Germinal center (tissue), 1 donor: ENCODE data around the gene MSMP.

Experiments used
- DNase-seq: peaks from one replicate; pipeline ENCODE4 v3.0.0; 2012; ENCODE audit warnings: mixed read lengths, low spot score

MSMP gene

DNA sequence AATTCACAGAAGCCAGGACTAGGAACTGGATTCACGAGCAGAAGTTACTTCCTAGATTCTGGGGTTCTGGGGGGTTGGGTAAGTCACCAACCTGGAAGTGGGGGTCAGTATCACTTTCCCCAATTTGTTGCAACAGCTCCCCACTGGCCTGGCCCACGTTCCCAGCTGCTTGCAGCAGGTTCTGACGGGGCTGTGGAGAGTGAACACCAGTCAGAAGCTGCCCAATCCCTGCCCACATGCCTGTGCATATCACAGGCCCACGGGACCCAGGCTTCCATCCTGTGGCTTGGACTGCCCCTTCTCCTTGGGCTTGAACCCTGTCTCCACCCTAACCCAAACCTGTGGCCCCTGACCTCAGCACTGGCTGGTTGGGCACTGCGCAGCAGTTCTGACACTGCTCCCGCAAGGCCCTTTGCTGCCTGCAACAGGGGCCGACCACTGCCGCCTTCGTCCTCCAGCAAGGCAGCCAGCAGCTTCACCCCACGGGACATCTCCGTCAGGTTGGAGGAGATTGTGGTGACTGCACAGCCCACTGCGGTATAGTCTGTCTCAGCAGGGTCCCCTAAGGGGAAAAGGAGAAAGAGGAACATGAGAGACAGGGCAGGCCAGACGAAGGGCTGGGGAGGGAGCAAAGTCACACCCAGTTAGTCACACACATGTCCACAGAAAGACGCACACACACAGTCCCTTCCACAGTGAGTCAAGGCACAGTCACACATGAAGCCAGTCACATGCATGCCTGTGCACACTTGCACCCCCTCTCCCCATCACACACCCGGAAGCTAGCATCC is 35.2 kb downstream of the MSMP start:
- peak; percentile 41 for DNase-seq

DNA sequence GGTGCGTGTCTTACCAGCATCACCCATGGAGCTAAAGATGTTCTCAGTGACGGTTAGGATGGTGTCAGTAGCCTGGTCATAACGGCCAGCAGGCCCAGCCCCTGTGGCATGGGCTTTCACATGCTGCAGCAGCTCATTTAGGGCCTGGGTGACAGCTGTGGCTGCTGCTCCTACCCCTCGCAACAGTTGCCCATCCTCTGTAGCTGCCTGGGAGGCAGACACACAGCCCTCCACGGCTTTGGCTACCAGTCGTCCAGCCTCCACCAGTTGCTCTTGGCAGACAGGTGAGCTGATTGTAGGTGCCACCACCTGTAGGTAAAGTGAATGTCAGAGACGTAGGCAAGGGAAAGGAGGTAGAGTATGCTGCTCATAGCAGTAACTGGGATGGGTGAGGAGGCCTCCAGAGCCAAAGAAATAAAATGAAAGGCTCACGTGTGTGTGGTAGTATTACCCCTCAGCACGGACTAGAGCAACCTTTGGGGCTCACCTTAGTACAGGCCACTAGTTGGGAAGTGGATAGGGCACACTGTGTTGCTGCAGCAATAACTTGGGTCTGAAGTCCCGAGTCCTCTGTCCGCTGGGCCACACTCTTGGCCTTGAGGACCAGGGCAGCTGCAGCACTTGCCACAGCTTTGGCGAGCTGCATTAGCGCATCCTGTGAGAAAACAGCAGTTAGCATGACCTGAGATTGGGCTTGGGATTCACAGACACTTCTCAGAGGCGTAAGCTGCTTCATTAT is 36.8 kb downstream of the MSMP start:
- no peak for DNase-seq

DNA sequence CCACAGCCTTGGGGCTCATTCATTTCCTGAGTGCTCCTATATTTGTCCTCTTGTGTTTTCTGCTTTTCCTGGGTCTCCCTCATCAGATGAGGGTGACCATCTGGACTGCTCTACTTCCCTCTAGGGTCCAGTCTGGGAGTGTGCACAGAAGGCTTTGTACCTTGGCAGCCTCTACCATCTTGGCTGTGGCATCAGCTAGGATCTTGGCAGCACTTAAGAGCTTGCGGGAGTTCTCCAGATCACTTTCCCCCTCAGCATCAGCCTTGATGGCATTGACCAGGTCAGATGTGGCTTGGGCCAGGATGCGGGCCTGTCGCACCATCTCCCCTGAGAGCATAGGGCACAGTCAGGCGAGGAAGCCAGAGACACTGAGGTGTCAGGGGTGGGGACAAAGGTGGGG is 37.8 kb downstream of the MSMP start:
- DNase-seq = no peak

DNA sequence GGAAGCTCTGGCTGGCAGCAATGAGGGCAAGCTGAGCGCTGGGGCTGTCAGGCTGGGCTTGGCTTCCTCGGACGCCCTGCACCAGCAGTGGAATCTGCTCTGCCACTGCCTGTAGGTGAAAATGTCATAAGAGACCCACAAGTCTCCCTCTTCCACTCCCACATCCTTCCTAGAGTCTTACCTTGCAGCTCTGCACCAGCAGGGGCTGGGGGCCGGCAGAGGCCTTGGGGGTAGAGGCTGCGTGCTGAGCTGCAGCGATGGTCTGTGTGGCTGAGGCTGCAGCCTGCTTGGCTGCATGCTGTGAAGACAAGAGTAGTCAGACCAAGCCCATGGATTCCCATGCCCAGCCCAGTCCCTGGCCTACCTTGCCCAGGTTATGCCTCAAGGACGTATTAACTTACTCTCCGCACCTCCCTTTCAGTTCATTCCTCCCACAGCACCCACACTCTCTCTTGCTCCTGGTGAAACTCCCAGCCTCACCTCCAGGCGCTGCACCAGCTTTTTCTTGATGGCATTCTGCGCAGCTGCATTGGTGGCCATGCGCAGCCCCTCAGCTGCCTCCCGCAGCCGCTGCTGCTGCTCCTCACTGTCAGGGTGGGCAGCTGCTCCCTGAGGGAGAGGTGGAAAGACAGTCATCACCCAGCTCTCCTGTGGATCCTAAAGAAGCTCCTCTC is 39.4 kb downstream of the MSMP start:
- DNase-seq = no peak

DNA sequence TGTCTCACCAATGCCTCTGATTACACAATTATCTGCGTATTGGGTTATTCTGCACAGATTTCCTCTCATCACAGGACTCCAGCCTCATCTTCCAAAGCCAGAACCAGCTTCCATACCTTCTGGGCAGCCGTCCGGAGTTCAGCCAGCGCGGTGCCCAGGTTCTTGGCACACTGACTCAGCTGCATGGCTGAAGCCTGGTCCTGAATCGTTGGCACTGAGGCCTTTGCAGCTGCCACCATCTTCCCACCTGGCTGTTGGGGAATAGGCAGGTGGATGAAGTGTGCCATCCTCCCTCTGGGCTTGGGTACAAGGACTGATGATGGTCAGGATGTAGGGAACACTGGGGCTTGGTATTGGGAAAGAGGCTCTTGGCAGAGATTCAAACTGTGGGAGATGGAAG is 40.0 kb downstream of the MSMP start:
- no peak for DNase-seq

DNA sequence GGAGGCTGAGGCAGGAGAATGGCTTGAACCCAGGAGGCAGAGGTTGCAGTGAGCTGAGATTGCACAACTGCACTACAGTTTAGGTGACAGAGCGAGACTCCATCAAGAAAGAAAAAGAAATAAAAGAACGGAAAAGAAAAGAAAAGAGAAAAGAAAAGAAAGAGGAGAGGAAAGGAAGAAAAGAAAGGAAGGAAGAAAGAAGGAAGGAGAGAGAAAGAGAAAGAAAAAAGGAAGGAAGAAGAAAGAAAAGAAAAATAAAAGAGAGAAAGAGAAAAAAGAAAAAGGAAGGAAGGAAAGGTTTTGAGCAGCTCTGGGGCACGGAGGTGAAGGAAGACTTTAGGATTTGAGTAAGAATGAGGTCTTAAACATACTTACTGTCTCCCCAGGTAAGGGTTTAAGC is 40.5 kb downstream of the MSMP start:
- no peak for DNase-seq

DNA sequence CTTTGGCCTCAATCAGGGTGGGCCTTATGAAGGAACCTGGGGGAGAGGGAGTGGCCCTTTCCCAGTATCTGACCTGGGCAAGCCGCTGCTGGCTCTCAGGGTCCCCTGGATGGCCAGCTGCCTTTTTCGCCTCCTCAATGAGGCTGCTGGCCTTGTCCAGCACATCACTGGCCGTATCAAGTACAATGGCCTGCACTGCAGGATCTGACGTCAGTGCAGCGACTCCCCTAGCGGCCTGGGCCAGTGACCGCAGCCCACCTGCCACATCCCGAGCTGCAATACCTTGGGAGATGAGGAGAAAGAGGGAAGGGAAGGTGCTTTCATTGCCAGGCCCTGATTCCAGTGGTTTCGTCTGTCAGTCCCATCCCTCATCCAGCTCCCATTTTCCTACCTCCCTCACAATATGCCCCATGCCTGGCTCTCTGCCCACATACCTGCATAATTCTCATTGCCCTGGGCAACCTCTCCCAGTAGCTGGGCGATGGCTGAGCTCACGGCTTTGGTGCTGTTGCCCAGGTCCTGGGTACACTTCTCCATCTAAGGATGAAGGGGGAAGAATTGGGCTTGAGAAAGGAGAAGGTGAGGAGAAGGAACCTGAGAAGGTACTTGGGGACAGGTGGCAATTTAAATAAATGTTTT is 41.2 kb downstream of the MSMP start:
- DNase-seq = no peak

DNA sequence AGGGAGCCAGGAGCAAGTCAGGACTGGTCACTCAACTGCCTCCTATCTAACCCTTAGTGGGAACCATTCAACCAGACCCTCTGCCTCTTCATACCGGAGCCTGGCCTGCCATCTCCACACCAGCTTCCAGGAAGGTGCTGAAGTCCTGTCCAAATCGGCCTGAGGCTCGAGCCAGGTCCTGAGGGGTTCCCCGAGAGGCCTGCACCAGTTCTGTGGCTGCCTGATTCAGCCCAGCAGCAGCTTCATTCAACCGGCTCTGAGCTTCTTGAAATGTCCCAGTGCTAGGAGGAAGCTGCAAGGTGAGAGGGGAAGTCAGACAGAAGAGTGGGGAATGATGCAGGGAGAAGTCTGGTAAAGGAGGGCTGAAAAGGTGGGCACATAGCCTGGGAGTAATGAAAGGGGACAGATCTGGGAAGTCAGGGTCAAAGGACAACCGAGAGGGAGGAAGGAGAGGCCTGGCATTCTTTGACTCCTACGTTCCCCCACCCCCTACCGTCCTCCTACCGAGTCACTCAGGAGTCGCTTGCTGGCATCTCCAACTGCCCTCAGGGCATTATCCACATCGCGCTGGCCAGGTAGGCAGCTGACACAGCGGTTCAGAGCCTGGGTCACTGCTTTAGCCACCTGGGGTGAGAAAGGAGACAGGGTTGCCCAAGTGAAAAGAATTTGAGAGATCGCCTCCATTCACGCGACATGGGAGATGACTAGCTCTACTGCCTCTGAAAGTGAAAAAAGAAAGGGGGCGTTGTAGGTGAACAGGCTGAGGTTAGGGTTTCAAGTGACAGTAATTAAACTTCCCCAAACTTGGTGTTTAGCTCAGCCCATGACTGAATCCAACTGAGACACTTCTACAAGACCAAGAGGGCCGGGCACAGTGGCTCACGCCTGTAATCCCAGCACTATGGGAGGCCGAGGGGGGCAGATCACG is 42.3 kb downstream of the MSMP start:
- DNase-seq = no peak

DNA sequence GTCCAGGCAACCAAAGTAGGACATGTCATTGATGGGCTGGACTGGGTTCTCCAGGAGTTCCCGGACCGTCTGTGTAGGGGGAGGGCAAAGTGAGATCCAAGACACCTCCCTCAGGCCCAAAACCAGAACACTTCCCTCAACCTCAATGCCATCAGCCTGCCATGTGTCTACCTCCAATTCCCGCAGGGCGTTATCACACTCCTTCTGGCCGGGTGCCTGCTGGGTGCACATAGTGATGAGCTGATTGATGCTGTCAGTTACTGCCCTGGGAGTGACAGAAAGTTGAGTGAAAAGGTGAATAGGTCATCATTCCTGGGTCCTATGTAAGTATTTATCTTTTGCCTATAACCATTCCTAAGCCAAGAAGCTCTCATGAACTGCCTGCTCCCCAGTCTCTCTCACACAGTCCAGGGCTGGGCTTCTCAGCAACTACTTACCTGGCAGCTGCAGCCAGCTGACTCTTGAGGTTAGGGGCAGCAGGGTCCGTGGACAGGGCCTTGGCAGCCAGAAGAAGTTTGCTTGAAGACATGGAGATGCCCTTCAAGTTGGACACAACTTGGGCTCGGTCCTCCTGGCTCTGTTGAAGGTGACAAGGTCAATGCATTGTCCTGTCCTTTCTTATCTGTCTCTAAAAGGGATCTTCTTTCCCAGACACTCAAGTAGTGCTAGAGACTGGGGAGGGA is 43.1 kb downstream of the MSMP start:
- DNase-seq = no peak

DNA sequence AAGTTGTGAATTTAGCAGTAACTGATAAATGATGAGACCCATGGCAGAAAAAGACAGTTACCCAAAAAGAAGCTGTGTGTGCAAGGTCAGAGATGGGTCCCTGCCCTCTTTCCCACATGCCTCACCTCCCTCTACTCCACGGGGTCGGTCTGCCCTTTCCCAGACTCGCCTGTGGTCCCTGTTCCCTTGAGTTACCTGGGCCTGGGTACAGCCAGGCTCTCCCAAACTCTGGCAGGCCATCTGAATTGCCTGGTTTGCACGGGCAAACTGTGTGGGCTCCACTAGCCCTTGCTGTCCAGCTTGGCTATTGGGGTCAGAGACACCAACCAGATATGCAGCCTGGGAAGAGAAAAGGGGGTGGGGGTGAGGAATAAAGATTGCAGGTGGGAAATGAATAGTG is 45.9 kb downstream of the MSMP start:
- DNase-seq = no peak

DNA sequence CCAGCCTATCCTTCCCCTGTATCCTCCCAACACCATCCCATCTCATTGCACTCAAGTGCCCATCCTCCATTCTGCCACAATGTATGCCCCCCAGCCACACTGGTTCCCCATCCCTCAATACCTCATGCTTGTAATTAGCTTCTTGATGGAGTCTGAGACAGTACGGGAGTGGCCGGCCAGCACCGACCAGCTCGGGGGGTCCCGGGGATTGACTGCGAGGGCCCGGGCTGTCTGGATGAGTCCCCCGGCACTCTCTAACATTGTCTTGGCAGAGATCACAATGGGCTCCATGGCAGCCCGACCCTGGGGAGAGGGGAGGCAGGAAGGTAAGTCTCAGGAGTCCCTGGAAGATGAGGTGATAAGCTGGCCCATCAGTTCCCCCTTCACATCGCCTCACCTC is 47.1 kb downstream of the MSMP start:
- DNase-seq = no peak

DNA sequence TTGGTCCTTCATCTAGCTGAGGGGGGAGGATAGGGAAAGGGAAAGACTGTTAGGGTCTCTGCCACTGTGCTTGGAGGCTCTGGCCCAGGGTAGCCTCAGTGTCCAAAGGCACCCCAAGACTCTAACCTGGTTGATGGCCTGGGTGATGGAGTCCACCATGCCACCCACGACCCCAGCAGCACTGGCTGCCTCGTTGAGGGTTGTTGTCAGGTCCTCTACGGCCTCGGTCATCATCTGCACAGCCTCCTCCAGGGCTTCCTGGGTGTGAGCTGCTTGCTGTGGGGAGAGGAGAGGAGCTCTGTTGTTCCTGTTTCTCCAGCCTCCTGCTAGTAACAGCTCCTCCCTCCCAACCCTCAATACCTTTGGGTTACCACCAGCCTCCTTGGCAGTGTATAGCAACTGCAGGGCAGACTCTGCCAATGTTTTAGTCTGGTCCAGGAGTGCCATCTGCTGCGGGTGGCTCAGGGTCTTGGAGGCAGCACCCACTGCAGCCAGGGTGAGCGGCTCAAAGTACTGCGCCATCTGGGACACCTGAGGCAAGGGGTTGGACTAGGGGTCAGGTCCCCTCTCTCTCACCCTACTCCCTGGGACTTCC is 48.1 kb downstream of the MSMP start:
- no peak for DNase-seq

DNA sequence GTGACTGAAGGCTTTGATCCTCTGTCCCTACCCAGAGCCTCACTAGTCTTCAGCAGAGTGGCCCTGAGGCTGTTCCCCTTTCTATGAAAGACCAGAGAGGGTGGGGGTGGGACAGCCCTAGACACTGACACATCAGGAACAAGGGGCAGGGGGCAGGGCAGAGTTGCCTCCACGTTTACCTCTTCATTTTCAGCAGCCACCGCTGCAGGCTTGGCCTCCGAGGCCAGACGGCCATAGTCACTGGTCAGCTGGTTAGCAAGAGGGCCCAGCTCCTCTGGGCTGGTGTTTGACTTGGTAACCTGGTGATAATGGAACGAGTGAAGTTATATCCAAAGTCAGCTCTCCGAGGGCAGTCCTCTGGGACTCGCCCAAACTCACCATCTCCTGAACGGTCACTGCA is 48.7 kb downstream of the MSMP start:
- DNase-seq = no peak

DNA sequence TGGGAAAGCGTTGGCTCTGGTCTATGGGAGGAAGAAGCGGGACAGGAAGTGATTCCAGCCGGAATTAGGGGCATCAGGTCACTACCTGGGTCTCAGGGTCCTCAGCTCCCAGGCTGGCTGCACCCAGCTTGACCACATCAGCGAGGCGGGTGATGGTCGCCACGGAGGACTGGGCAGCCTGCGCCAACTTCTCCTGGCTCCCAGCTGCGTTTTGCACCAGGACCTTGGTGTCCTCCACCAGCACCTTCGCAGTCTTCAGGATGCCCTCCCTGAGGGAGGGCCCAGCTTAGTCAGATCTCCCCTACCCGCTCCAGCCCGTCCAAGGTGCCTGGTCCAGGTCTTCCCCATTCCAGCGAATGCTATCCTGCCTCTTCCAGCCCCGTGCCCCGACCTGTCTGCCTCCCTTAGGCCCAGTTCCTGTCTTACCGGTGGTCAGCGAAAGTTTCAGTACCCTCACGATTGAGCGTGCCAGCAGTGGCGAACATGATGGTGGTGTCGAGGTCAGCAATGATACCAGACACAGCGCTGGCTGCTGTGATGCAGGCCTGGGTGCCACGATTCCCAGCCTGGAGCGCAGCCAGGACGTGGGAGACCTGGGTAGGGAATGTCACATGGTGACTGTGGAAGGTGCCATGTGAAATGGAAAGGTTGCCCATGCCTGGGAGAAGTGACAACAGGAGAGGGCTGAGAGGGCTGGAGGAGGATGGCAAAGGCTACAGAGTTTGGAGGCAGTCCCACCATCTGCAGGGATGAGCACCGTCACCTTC is 50.0 kb downstream of the MSMP start:
- DNase-seq = no peak
